K562 (cell line): ENCODE measurements around the gene BCL2L15. TPM values are rescaled to one million over a fixed set of nuclear protein-coding genes. Genes with fewer than 3 reads are reported as not detected.

Source experiments
- ARNT ChIP-seq, 2 experiments: fragments of 450-650 bp; IDR thresholded peaks; 2 replicates each; pipeline ENCODE4 v1.6.1; 2016; ENCODE audit warnings: mild to moderate bottlenecking in 1 of 2
- EHMT2 ChIP-seq: fragments of 450-650 bp; IDR thresholded peaks from 2 replicates; pipeline ENCODE4 v1.6.1; 2018; ENCODE audit warnings: antibody characterized with exemption
- ERF ChIP-seq: fragments of 450-650 bp; formaldehyde crosslinking; IDR thresholded peaks from 2 replicates; pipeline ENCODE4 v1.4.0; 2020; ENCODE audit warnings: mild to moderate bottlenecking, mixed read lengths
- FOXA3 ChIP-seq, 2 experiments: fragments of 450-650 bp in 1 of 2; sonication (generic) in 1 of 2; formaldehyde crosslinking; IDR thresholded peaks in 1 of 2; conservative IDR thresholded peaks in 1 of 2; 2 replicates each; pipeline versions ENCODE4 v1.4.0 to v1.8.0; 2020 to 2022; ENCODE audit warnings: mild to moderate bottlenecking in 2 of 2, missing genetic modification reagents in 1 of 2
- GTF2F1 ChIP-seq: IDR thresholded peaks from 2 replicates; pipeline ENCODE4 v1.6.1; 2011; ENCODE audit warnings: low read depth, low read length, improper control_type of control experiment
- NFE2 ChIP-seq: IDR thresholded peaks from 2 replicates; pipeline ENCODE4 v1.6.1; 2014; ENCODE audit warnings: antibody characterized with exemption, low read depth
- OTX1 ChIP-seq: fragments of 450-650 bp; formaldehyde crosslinking; IDR thresholded peaks from 2 replicates; pipeline ENCODE4 v1.4.0; 2022; ENCODE audit warnings: mild to moderate bottlenecking
- POLR2A ChIP-seq: fragments of 450-650 bp; conservative IDR thresholded peaks from 2 replicates; pipeline ENCODE4 v1.6.1; 2016
- POU5F1 ChIP-seq: fragments of 150-350 bp; IDR thresholded peaks from 2 replicates; pipeline ENCODE4 v1.6.1; 2014; ENCODE audit warnings: borderline replicate concordance, low read length, low read depth, mild to moderate bottlenecking; ENCODE audit not compliant: partially characterized antibody
- SNRNP70 ChIP-seq: fragments of 200-400 bp; formaldehyde crosslinking; optimal IDR thresholded peaks from 2 replicates; pipeline ENCODE3; 2017; ENCODE audit warnings: low read depth, low read length
- SRF ChIP-seq, 2 experiments: fragments of 250-450, 450-650 bp in 1 of 2; sonication (Bioruptor Pico) in 1 of 2; sonication (generic) in 1 of 2; formaldehyde crosslinking; IDR thresholded peaks; 2 replicates each; pipeline versions ENCODE4 v1.5.0 to v1.5.1; 2020 to 2022; ENCODE audit warnings: mild to moderate bottlenecking in 1 of 2, missing genetic modification reagents in 1 of 2
- ZC3H4 ChIP-seq: sonication (generic); formaldehyde crosslinking; IDR thresholded peaks from 2 replicates; pipeline ENCODE4 v1.9.0; 2021; ENCODE audit warnings: missing genetic modification reagents, borderline replicate concordance
- ZNF695 ChIP-seq: fragments of 450-650 bp; formaldehyde crosslinking; IDR thresholded peaks from 2 replicates; pipeline ENCODE4 v1.4.0; 2020; ENCODE audit warnings: mild to moderate bottlenecking, moderate library complexity
- polyA plus RNA-seq, 8 experiments: library from polyadenylated mRNA; depleted of rRNA in 4 of 8; stranded (reverse) in 5 of 8; unstranded in 3 of 8; fragments of >200 nt; fragmentation: Nextera tagmentation in 2 of 8; fragmentation: Illumina TruSeq in 1 of 8; extraction: Ambion mirVana in 2 of 8; extraction: Trizol in 1 of 8; gene quantifications; 2 replicates each; pipeline versions ENCODE4 v1.2.1 to v1.2.3, GENCODE V29; 2011 to 2014; ENCODE audit warnings: inconsistent platforms in 1 of 8, missing spikeins in 1 of 8
- total RNA-seq, 7 experiments: library from RNA; depleted of rRNA in 6 of 7; stranded (reverse); fragments of >200 nt in 6 of 7; fragmentation: Illumina TruSeq in 2 of 7; extraction: Trizol in 2 of 7; gene quantifications; 2 replicates each; pipeline versions ENCODE4 v1.2.1 to v1.2.3, GENCODE V29; 2011 to 2021; ENCODE audit warnings: low replicate concordance in 1 of 7
- TF ChIP-seq, protein P1 (sequence below): fragments of 450-650 bp; IDR thresholded peaks from 2 replicates; pipeline ENCODE4 v1.6.1; 2016; ENCODE audit warnings: mild to moderate bottlenecking, moderate library complexity
- TF ChIP-seq, protein P2 (sequence below): fragments of 250-450 bp; sonication (Bioruptor Pico); IDR thresholded peaks from 2 replicates; pipeline ENCODE4 v1.5.0; 2021; ENCODE audit warnings: mild to moderate bottlenecking, moderate library complexity

The BCL2L15 gene
- total and polyA plus RNA-seq, 9 of the 15 experiments (the other 6 are each of a cell fraction or from before 2014, with no cell fraction given) = 0.06 to 0.42 (median 0.28) TPM; not detected in 1

DNA sequence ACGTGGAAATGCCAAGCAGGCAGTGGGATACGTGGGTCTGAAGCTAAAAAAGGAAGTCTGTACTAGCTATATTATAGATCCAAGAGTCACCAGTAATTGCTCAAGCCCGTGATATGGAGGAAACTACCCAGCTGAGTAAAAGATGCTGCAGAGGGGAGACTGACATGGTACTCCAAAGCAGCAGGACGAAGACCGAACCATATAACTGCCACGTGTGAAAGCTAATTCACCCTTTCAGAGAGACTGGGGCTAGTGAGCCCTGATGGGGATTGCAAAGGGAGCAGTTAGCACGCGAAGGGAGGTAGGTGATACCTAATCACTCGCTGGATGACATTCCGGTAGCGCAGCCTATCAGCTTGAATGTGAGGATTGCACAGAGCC lies 16.9 kb upstream of the BCL2L15 start (continued):
- TF ChIP-seq, protein P1, sequence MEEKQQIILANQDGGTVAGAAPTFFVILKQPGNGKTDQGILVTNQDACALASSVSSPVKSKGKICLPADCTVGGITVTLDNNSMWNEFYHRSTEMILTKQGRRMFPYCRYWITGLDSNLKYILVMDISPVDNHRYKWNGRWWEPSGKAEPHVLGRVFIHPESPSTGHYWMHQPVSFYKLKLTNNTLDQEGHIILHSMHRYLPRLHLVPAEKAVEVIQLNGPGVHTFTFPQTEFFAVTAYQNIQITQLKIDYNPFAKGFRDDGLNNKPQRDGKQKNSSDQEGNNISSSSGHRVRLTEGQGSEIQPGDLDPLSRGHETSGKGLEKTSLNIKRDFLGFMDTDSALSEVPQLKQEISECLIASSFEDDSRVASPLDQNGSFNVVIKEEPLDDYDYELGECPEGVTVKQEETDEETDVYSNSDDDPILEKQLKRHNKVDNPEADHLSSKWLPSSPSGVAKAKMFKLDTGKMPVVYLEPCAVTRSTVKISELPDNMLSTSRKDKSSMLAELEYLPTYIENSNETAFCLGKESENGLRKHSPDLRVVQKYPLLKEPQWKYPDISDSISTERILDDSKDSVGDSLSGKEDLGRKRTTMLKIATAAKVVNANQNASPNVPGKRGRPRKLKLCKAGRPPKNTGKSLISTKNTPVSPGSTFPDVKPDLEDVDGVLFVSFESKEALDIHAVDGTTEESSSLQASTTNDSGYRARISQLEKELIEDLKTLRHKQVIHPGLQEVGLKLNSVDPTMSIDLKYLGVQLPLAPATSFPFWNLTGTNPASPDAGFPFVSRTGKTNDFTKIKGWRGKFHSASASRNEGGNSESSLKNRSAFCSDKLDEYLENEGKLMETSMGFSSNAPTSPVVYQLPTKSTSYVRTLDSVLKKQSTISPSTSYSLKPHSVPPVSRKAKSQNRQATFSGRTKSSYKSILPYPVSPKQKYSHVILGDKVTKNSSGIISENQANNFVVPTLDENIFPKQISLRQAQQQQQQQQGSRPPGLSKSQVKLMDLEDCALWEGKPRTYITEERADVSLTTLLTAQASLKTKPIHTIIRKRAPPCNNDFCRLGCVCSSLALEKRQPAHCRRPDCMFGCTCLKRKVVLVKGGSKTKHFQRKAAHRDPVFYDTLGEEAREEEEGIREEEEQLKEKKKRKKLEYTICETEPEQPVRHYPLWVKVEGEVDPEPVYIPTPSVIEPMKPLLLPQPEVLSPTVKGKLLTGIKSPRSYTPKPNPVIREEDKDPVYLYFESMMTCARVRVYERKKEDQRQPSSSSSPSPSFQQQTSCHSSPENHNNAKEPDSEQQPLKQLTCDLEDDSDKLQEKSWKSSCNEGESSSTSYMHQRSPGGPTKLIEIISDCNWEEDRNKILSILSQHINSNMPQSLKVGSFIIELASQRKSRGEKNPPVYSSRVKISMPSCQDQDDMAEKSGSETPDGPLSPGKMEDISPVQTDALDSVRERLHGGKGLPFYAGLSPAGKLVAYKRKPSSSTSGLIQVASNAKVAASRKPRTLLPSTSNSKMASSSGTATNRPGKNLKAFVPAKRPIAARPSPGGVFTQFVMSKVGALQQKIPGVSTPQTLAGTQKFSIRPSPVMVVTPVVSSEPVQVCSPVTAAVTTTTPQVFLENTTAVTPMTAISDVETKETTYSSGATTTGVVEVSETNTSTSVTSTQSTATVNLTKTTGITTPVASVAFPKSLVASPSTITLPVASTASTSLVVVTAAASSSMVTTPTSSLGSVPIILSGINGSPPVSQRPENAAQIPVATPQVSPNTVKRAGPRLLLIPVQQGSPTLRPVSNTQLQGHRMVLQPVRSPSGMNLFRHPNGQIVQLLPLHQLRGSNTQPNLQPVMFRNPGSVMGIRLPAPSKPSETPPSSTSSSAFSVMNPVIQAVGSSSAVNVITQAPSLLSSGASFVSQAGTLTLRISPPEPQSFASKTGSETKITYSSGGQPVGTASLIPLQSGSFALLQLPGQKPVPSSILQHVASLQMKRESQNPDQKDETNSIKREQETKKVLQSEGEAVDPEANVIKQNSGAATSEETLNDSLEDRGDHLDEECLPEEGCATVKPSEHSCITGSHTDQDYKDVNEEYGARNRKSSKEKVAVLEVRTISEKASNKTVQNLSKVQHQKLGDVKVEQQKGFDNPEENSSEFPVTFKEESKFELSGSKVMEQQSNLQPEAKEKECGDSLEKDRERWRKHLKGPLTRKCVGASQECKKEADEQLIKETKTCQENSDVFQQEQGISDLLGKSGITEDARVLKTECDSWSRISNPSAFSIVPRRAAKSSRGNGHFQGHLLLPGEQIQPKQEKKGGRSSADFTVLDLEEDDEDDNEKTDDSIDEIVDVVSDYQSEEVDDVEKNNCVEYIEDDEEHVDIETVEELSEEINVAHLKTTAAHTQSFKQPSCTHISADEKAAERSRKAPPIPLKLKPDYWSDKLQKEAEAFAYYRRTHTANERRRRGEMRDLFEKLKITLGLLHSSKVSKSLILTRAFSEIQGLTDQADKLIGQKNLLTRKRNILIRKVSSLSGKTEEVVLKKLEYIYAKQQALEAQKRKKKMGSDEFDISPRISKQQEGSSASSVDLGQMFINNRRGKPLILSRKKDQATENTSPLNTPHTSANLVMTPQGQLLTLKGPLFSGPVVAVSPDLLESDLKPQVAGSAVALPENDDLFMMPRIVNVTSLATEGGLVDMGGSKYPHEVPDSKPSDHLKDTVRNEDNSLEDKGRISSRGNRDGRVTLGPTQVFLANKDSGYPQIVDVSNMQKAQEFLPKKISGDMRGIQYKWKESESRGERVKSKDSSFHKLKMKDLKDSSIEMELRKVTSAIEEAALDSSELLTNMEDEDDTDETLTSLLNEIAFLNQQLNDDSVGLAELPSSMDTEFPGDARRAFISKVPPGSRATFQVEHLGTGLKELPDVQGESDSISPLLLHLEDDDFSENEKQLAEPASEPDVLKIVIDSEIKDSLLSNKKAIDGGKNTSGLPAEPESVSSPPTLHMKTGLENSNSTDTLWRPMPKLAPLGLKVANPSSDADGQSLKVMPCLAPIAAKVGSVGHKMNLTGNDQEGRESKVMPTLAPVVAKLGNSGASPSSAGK = no peak; the same call in 1 of the 2 replicates
- TF ChIP-seq, protein P2, sequence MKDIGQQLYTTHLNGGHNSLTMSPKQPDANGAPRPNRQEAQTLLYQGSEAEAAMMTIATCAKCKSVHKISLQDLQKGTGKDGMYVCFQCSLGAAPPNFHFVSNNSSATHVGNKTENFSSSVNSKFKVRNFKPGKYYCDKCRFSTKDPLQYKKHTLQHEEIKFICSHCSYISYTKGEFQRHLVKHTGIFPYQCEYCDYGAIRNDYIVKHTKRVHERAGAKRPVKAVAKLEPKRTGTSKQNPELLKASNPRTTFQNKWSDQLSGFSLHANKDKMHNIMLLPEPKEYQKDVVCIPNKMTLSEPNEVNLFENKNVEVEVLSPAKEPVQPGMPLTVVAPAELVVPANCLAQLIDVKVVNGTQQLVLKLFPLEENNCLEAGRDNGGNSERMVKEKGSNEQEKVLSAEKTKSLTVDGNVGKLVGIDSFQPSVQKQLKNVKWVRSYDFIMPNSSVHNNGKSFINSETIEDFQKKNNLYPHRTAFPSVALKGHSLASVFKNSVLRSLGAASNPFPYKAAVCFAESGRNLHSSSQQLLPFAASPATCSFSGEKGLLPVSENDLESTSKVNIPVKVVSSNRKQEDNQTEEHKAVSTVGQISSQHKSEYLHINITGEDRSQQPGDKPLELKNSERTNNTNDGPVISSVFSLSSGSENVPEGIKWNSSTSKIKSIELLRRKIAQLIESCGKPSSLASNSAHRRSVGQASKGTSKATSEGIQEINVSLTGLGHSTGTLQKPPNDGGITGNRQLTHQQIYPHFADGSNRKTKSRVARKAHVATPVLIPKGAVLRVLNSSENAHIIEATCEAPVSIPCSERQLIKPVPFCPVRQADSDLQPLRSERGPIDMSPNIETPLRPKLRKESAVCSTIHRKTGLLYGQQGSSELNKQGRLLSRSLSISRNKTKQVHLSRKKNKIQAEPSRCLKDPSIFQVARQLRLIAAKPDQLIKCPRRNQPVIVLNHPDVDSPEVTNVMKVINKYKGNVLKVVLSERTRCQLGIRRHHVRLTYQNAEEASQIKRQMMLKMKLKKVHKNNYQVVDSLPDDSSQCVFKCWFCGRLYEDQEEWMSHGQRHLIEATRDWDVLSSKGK (CRISPR knock-in tag) = no peak
- TF ChIP-seq SRF (CRISPR knock-in tag; IDR thresholded peaks at IDR 0.05) = no peak
- no peak for TF ChIP-seq SNRNP70
- TF ChIP-seq ERF (CRISPR knock-in tag) = no peak
- TF ChIP-seq POLR2A = no peak
- TF ChIP-seq ZNF695 = peak; percentile 72; the same call in 1 of the 2 replicates
- TF ChIP-seq EHMT2 = peak; percentile 39; the same call in 1 of the 2 replicates
- TF ChIP-seq ZC3H4 (CRISPR knock-in tag) = no peak
- TF ChIP-seq OTX1 = peak; percentile 57; the same call in 1 of the 2 replicates
- no peak for TF ChIP-seq POU5F1
- TF ChIP-seq NFE2 = no peak
- TF ChIP-seq GTF2F1 = no peak
- no peak for TF ChIP-seq FOXA3 (CRISPR knock-in tag; conservative IDR thresholded peaks at IDR 0.05 in 1 of 2, IDR thresholded peaks at IDR 0.05 in 1 of 2)
- 0 out of 4 replicates have a peak, but pooled peaks of 1 of the 2 experiments have one; percentile 30 for TF ChIP-seq ARNT (IDR thresholded peaks at IDR 0.05)
